K562 (cell line): ENCODE data around the gene AUNIP.

Experiments used
- FOS ChIP-seq: IDR thresholded peaks from 3 replicates; pipeline ENCODE4 v1.6.1; 2011; ENCODE audit not compliant: insufficient read length; ENCODE audit errors: extremely low read depth
- PRPF4 ChIP-seq: fragments of 200-400 bp; formaldehyde crosslinking; IDR thresholded peaks from one replicate; pipeline ENCODE4 v1.6.1; 2017; ENCODE audit warnings: low read length, low read depth, mild to moderate bottlenecking; ENCODE audit not compliant: insufficient read depth, poor library complexity, severe bottlenecking
- USF2 ChIP-seq: sonication (generic); formaldehyde crosslinking; IDR thresholded peaks from 2 replicates; pipeline ENCODE4 v1.5.0; 2020; ENCODE audit warnings: missing genetic modification reagents
- ZNF407 ChIP-seq: fragments of 450-650 bp; IDR thresholded peaks from 2 replicates; pipeline ENCODE4 v1.6.1; 2016; ENCODE audit warnings: low read depth

DNA sequence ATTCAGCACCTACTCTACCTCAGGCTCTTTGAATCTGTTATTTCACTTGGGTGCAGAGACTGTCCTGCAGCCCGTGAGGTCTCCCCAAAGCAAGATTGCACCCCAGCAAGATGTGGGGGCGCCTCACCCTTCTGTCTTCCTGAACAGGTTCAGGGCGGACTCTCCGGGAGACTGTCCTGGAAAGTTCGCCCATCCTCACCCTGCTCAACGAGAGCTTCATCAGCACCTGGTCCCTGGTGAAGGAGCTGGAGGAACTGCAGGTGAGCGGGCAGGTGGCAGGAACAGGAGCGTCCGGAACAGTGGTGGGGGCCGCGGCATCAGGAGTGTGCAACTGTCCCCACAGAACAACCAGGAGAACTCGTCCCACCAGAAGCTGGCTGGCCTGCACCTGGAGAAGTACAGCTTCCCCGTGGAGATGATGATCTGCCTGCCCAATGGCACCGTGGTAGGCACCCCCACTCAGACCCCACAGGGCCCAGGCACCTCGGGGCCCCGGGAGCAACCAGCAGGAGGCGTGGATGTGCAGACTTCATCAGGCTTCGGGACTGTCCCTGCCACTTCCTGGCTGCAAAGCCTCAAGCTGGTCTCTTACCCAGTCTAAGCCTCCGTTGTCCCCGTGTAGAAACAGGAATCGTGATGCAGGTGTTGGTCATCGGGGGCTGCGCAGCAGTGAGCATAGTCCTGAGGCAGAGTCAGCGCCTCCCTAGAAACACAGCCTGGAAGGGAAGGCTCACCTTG is 45.4 kb downstream of the AUNIP start:
- TF ChIP-seq USF2 (no peak), FOS (no peak), PRPF4 (no peak), ZNF407 (no peak)
